OCI-LY1 (cell line): Measurements from ENCODE around the gene TOX2.

Experiments used
- H2AFZ ChIP-seq: fragments of 200-600 bp; sonication (generic), shearing (Covaris generic); 2 replicates; pipeline ENCODE4 v1.6.0; 2014; ENCODE audit warnings: antibody characterized with exemption, mild to moderate bottlenecking, low read length
- H3F3A ChIP-seq: fragments of 200-600 bp; sonication (generic), shearing (Covaris generic); 2 replicates; pipeline ENCODE4 v1.6.0; 2014; ENCODE audit warnings: mild to moderate bottlenecking, antibody characterized with exemption, low read length, moderate library complexity; ENCODE audit not compliant: insufficient read depth
- H3K27ac ChIP-seq: fragments of 200-600 bp; sonication (generic); 2 replicates; pipeline ENCODE4 v1.5.1; 2014; ENCODE audit warnings: low read length, mixed run types, mild to moderate bottlenecking, low read depth; ENCODE audit not compliant: poor library complexity, severe bottlenecking
- H3K27me3 ChIP-seq: fragments of 200-600 bp; sonication (generic); 2 replicates; pipeline ENCODE4 v1.6.0; 2014; ENCODE audit warnings: antibody characterized with exemption, mild to moderate bottlenecking, low read length, moderate library complexity; ENCODE audit not compliant: insufficient read depth
- H3K36me3 ChIP-seq: fragments of 200-600 bp; sonication (generic); 2 replicates; pipeline ENCODE4 v1.6.1; 2014; ENCODE audit warnings: mild to moderate bottlenecking, antibody characterized with exemption, low read length, moderate library complexity, mixed read lengths; ENCODE audit not compliant: insufficient read depth
- H3K4me1 ChIP-seq: fragments of 200-600 bp; sonication (generic); 2 replicates; pipeline ENCODE4 v1.5.1; 2014; ENCODE audit warnings: mild to moderate bottlenecking, low read length, moderate library complexity; ENCODE audit not compliant: insufficient read depth, severe bottlenecking
- H3K4me2 ChIP-seq: fragments of 200-600 bp; sonication (generic), shearing (Covaris generic); 2 replicates; pipeline ENCODE4 v1.6.1; 2014; ENCODE audit warnings: low read length
- H3K4me3 ChIP-seq: fragments of 200-600 bp; sonication (generic); 2 replicates; pipeline ENCODE4 v1.5.1; 2014; ENCODE audit warnings: low read length, low read depth, mild to moderate bottlenecking, mixed read lengths; ENCODE audit not compliant: poor library complexity, severe bottlenecking
- H3K79me2 ChIP-seq: fragments of 200-600 bp; shearing (Covaris generic); 2 replicates; pipeline ENCODE4 v1.6.1; 2016; ENCODE audit warnings: mixed run types, low read length, mixed read lengths; ENCODE audit not compliant: insufficient read depth
- H3K9ac ChIP-seq: fragments of 200-600 bp; sonication (generic), shearing (Covaris generic); 2 replicates; pipeline ENCODE4 v1.6.1; 2014; ENCODE audit warnings: mild to moderate bottlenecking, low read length, mixed read lengths
- H3K9me2 ChIP-seq: fragments of 200-600 bp; sonication (generic), shearing (Covaris generic); 2 replicates; pipeline ENCODE4 v1.6.1; 2014; ENCODE audit warnings: low read depth, mild to moderate bottlenecking, low read length, mixed read lengths
- H3K9me3 ChIP-seq: fragments of 200-600 bp; shearing (Covaris generic); 2 replicates; pipeline ENCODE4 v1.6.1; 2014; ENCODE audit warnings: low read length, mixed read lengths
- H4K20me1 ChIP-seq: fragments of 200-600 bp; sonication (generic), shearing (Covaris generic); 2 replicates; pipeline ENCODE4 v1.6.0; 2016; ENCODE audit warnings: mild to moderate bottlenecking, low read length; ENCODE audit not compliant: insufficient read depth
- EZH2 ChIP-seq: fragments of 200-600 bp; sonication (generic), shearing (Covaris generic); IDR thresholded peaks from 2 replicates; pipeline ENCODE4 v1.8.0; 2017; ENCODE audit warnings: borderline replicate concordance, mixed run types, mild to moderate bottlenecking, antibody characterized with exemption, low read length, moderate library complexity, mixed read lengths
- TF ChIP-seq, protein P1 (sequence below): fragments of 200-600 bp; sonication (generic), shearing (Covaris generic); IDR thresholded peaks from 2 replicates; pipeline ENCODE4 v1.5.1; 2017; ENCODE audit warnings: mild to moderate bottlenecking, antibody characterized with exemption, low read length, moderate library complexity, mixed read lengths

The TOX2 gene

GRCh38 chr20:43971267-43971666 lies 56.6 kb downstream of the TOX2 start:
- H3K4me1 ChIP-seq, result no peaks in the 10 kb centered on the region
- no peak for TF ChIP-seq EZH2
- TF ChIP-seq, protein P1, sequence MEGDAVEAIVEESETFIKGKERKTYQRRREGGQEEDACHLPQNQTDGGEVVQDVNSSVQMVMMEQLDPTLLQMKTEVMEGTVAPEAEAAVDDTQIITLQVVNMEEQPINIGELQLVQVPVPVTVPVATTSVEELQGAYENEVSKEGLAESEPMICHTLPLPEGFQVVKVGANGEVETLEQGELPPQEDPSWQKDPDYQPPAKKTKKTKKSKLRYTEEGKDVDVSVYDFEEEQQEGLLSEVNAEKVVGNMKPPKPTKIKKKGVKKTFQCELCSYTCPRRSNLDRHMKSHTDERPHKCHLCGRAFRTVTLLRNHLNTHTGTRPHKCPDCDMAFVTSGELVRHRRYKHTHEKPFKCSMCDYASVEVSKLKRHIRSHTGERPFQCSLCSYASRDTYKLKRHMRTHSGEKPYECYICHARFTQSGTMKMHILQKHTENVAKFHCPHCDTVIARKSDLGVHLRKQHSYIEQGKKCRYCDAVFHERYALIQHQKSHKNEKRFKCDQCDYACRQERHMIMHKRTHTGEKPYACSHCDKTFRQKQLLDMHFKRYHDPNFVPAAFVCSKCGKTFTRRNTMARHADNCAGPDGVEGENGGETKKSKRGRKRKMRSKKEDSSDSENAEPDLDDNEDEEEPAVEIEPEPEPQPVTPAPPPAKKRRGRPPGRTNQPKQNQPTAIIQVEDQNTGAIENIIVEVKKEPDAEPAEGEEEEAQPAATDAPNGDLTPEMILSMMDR, result no peak
- H2AFZ ChIP-seq, result no peak overlapping the region
- H3K9ac ChIP-seq, result no peak overlapping the region
- no peaks in the 10 kb centered on the region for H4K20me1 ChIP-seq
- no peaks in the 10 kb centered on the region for H3K79me2 ChIP-seq
- H3K9me2 ChIP-seq, result no peaks in the 10 kb centered on the region
- H3K27ac ChIP-seq, result no peak overlapping the region
- no peaks in the 10 kb centered on the region for H3K36me3 ChIP-seq
- H3K4me2 ChIP-seq, result no peak overlapping the region
- H3F3A ChIP-seq, result no peaks in the 10 kb centered on the region
- H3K27me3 ChIP-seq, result no peaks in the 10 kb centered on the region
- H3K9me3 ChIP-seq, result no peaks in the 10 kb centered on the region
- no peak overlapping the region for H3K4me3 ChIP-seq

- TF ChIP-seq EZH2, result no peak
- TF ChIP-seq, protein P1, result no peak
- Histone ChIP-seq H3K27me3 (no peaks in the 10 kb centered on the region), H3K9ac (no peak overlapping the region), H3K27ac (no peak overlapping the region), H3F3A (no peaks in the 10 kb centered on the region), H3K4me1 (no peaks in the 10 kb centered on the region), H3K79me2 (no peaks in the 10 kb centered on the region), H3K4me3 (no peak overlapping the region), H3K4me2 (no peak overlapping the region), H3K9me2 (no peaks in the 10 kb centered on the region), H3K9me3 (no peaks in the 10 kb centered on the region), H3K36me3 (no peaks in the 10 kb centered on the region), H2AFZ (no peak overlapping the region), H4K20me1 (no peaks in the 10 kb centered on the region)
Measured at GRCh38 chr20:43972051-43972450, 57.4 kb downstream of the TOX2 start.

GRCh38 chr20:43972692-43973091 lies 58.0 kb downstream of the TOX2 start:
- no peaks in the 10 kb centered on the region for H3K9me3 ChIP-seq
- peaks cover 3% of the 10 kb centered on the region for H3K4me1 ChIP-seq
- TF ChIP-seq, protein P1, result no peak
- no peak for TF ChIP-seq EZH2
- no peaks in the 10 kb centered on the region for H3K36me3 ChIP-seq
- H3K9me2 ChIP-seq, result no peaks in the 10 kb centered on the region
- no peak overlapping the region for H3K9ac ChIP-seq
- H4K20me1 ChIP-seq, result no peaks in the 10 kb centered on the region
- no peaks in the 10 kb centered on the region for H3K27me3 ChIP-seq
- H3K4me2 ChIP-seq, result no peak overlapping the region
- no peaks in the 10 kb centered on the region for H3F3A ChIP-seq
- H3K27ac ChIP-seq, result no peak overlapping the region
- no peak overlapping the region for H3K4me3 ChIP-seq
- no peaks in the 10 kb centered on the region for H3K79me2 ChIP-seq
- H2AFZ ChIP-seq, result no peak overlapping the region
